H7 (cell line): ENCODE data around the gene CD6. TPM values are rescaled to one million over a fixed set of nuclear protein-coding genes. Genes with fewer than 3 reads are reported as not detected.

Experiments
- DNase-seq: peaks from one replicate; pipeline ENCODE4 v3.0.0; 2012
- H3K27me3 ChIP-seq: 2 replicates; pipeline ENCODE4 v1.6.0; 2011; ENCODE audit warnings: mild to moderate bottlenecking, low read length; ENCODE audit not compliant: control insufficient read depth, insufficient read depth
- H3K36me3 ChIP-seq: replicated peaks from 2 replicates; pipeline ENCODE4 v1.5.1; 2011; ENCODE audit warnings: low read length; ENCODE audit not compliant: control insufficient read depth, insufficient read depth
- H3K4me3 ChIP-seq: 2 replicates; pipeline ENCODE4 v1.5.1; 2011; ENCODE audit warnings: low read depth, mild to moderate bottlenecking, control low read depth, low read length, moderate library complexity; ENCODE audit not compliant: insufficient read depth
- total RNA-seq: library from RNA; depleted of rRNA; stranded (reverse); fragments of >200 nt; shearing (Covaris generic); gene quantifications from 2 replicates; pipeline ENCODE4 v1.2.3, GENCODE V29; 2014

CD6 gene
- total RNA-seq, 1 experiment from 2014 or later, result not detected

DNA sequence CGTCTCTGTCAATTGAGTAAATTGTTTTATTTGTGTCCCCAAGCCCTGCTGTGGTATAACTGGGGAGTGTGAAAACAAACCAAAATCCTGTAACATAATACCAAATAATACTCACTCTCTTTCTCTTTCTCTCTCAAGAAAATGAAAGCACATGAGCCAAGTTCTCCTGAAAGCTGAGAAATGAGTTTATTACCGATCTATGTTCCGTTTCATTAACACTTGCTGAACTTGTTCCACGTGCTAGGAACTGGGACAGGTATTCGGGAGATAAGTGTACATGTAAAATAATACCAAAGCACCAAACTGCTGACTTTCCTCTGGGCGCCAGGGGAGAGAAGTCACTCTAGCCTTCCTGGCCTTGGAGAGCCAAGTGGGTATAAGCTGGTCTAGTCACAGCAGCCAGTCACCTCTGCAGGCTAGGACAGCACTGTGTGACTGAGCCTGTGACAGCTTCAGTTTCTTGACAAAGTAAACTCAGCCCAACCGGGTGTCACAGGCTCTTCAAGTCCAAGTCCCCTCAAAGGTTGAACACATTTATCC is 23.1 kb downstream of the CD6 start:
- no peak for DNase-seq
- H3K4me3 ChIP-seq, result no peak overlapping the region
- no peaks in the 10 kb centered on the region for H3K36me3 ChIP-seq
- no peaks in the 10 kb centered on the region for H3K27me3 ChIP-seq

DNA sequence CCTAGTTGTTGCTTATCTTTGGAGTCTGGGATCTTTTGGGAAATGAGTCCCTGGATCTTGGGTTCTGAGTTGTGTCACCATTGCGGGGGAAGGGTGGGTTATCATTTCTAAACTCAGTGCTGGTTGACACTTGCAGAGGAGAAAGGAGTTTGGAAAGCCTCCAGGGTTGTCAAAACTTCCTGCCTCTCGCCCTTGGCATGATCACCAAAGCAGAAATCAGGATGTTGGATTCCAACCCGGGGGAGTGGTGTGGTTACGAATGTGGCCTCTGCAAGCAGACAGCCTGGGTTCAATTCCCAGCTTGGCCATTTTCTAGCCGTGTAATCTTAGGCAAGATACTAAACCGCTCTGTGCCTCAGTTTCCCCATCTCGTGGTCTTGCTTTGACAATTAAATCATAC is 24.3 kb downstream of the CD6 start:
- H3K27me3 ChIP-seq, result no peaks in the 10 kb centered on the region
- DNase-seq, result no peak
- no peak overlapping the region for H3K4me3 ChIP-seq
- no peaks in the 10 kb centered on the region for H3K36me3 ChIP-seq

DNA sequence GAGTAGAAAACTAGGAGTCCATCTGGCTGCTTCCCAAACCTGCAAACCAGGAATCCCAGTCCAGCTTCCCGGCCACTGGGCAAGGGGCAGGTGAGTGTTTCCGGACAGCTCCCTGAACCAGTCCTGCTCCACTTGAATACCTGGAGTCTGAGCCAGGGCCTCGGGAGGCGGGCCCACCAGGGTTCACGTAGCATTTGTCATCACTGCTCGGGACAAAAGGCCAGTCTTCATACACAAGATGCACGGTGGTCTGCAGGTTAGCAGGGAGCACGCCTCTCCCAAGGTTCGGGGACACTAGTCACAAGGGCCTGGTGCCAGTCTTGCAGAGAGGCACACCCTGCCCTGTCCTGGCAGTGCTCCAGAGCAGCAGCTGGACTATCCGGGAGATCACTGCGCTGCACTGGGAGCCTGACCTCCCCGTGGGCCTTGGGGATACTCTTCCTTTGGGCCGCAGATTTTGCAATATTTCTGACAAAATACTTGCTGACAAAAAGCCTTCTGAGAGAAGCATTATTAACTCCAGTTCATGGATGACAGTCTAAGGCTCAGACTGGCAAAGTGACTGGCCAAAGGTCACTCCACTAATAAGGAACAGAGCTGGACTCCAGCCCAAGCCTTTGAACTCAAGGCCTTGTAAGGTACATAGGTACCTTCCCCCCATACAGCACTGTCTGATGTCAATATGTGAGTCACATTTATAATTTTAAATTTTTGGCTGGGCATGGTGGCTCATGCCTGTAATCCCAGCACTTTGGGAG is 25.1 kb downstream of the CD6 start:
- Histone ChIP-seq H3K27me3 (no peaks in the 10 kb centered on the region), H3K36me3 (no peaks in the 10 kb centered on the region), H3K4me3 (no peak overlapping the region)
- no peak for DNase-seq

DNA sequence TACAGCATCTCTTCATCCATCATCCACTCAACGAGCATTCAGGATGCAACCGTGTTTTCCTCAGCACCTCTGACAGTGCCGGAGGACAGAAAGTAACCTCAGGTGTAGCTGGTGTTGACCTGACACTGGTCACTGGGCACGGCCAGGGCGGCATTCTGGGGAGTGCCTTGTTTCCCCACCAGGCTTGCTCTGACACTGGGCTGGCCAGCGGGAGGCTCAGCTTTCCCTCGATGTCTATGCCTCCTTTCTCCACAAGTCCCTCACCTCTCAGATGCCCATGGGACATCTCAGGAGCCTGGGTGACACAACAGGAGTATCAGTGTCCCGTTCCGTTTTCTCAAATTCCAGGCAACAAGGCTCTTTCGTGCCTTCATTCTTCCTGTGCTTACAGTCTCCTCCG is 28.9 kb downstream of the CD6 start:
- DNase-seq, result no peak
- H3K27me3 ChIP-seq, result peaks cover 5% of the 10 kb centered on the region
- H3K36me3 ChIP-seq, result no peaks in the 10 kb centered on the region
- no peak overlapping the region for H3K4me3 ChIP-seq

GRCh38 chr11:61001931-61002330 is 30.5 kb downstream of the CD6 start:
- Histone ChIP-seq H3K27me3 (peaks cover 16% of the 10 kb centered on the region), H3K36me3 (no peaks in the 10 kb centered on the region), H3K4me3 (no peak overlapping the region)
- DNase-seq, result no peak

DNA sequence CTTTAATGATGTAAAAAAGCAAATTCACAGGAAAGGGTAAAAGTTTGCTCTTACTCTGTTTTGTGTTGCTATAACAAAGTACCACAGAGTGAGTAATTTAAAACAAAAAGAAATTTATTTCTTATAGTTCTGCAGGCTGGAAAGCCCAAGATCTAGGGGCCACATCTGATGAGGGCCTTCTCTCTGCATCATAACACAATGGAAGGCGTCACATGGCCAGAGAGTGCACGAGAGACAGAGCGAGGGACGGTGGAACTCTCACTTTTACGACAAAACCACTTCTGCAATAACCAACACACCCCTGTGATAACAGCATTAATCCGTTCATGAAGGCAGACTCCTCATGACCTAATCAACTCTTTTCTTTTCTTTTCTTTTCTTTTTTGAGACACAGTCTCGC is 31.1 kb downstream of the CD6 start:
- Histone ChIP-seq H3K4me3 (no peak overlapping the region), H3K27me3 (peaks cover 23% of the 10 kb centered on the region), H3K36me3 (no peaks in the 10 kb centered on the region)
- no peak for DNase-seq

GRCh38 chr11:61004180-61004611 is 32.7 kb downstream of the CD6 start:
- Histone ChIP-seq H3K27me3 (peaks cover 37% of the 10 kb centered on the region), H3K4me3 (no peak overlapping the region), H3K36me3 (no peaks in the 10 kb centered on the region)
- DNase-seq, result no peak

DNA sequence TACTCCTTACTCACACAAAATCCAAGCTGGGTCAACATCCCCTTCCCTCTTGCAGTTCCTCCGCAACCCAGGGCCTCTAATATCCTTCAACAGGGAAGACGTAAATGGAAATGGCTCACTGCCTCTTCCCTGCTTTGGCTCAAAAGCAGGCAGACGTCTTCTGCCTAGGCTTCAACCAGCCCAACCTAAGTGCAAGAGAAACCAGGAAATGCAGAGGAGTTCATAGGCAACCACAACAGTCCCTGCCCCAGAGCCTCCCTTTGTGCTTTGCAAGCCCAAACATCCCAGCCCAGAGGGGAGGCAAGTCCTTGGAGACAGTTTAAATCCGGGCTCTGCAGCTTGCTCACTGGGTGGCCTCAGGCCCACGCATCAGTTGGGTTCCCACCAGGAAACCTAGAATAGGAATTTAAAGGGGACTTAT is 33.3 kb downstream of the CD6 start:
- DNase-seq, result no peak
- H3K4me3 ChIP-seq, result no peak overlapping the region
- no peaks in the 10 kb centered on the region for H3K36me3 ChIP-seq
- H3K27me3 ChIP-seq, result peaks cover 42% of the 10 kb centered on the region

GRCh38 chr11:61007383-61007955 is 36.0 kb downstream of the CD6 start:
- peak; percentile 83 for DNase-seq
- Histone ChIP-seq H3K27me3 (peaks cover 49% of the 10 kb centered on the region), H3K36me3 (no peaks in the 10 kb centered on the region), H3K4me3 (peak overlapping the region; percentile 42)

- no peaks in the 10 kb centered on the region for H3K36me3 ChIP-seq
- H3K4me3 ChIP-seq, result peak overlapping the region; percentile 42
- peak; percentile 96 for DNase-seq
- H3K27me3 ChIP-seq, result peaks cover 49% of the 10 kb centered on the region
Observed at GRCh38 chr11:61007956-61008896, 36.7 kb downstream of the CD6 start.

DNA sequence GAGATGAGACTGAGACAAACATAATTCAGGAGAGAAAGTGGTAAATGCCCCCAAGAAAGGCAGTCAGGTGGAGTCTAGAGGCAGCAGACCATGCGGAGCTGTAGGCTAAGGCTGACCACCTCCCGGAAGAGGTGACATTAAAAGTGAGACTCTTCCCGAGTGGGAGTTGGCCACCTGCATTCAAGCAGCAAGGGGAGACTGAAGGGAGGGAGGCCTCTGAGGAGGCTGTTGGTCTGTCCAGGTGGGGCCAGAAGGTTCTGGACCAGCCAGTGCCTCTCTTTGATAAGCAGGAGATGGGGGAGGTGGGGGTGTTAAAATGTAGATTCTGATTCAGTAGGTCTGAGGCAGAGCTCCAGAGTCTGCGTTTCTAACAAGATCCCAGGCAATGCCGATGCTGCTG is 37.5 kb downstream of the CD6 start:
- Histone ChIP-seq H3K27me3 (peaks cover 51% of the 10 kb centered on the region), H3K36me3 (no peaks in the 10 kb centered on the region), H3K4me3 (no peak overlapping the region)
- DNase-seq, result no peak

GRCh38 chr11:61009392-61010275 is 38.2 kb downstream of the CD6 start:
- Histone ChIP-seq H3K4me3 (no peak overlapping the region), H3K36me3 (no peaks in the 10 kb centered on the region), H3K27me3 (peaks cover 51% of the 10 kb centered on the region)
- peak; percentile 74 for DNase-seq

- Histone ChIP-seq H3K4me3 (no peak overlapping the region), H3K36me3 (no peaks in the 10 kb centered on the region), H3K27me3 (peaks cover 46% of the 10 kb centered on the region)
- DNase-seq, result no peak
Observed at GRCh38 chr11:61010466-61011228, 39.2 kb downstream of the CD6 start.
